K562 (cell line): ENCODE data around the gene DOCK4. TPM values are rescaled to one million over a fixed set of nuclear protein-coding genes. Genes with fewer than 3 reads are reported as not detected.

ENCODE experiments used
- ARHGAP35 ChIP-seq: fragments of 450-650 bp; IDR thresholded peaks from 2 replicates; pipeline ENCODE4 v1.6.1; 2018; ENCODE audit not compliant: partially characterized antibody
- ATF4 ChIP-seq: fragments of 450-650 bp; formaldehyde crosslinking; IDR thresholded peaks from 2 replicates; pipeline ENCODE4 v1.4.0; 2022; ENCODE audit warnings: mild to moderate bottlenecking, moderate library complexity
- CHD4 ChIP-seq: fragments of 200-600 bp; sonication (generic); IDR thresholded peaks from 3 replicates; pipeline ENCODE4 v1.6.1; 2012; ENCODE audit warnings: low read depth, mild to moderate bottlenecking, mixed read lengths, low read length, inconsistent platforms; ENCODE audit not compliant: insufficient read depth, insufficient replicate concordance, poor library complexity, severe bottlenecking
- HMG20B ChIP-seq: fragments of 250-450 bp; sonication (Bioruptor Pico); IDR thresholded peaks from 2 replicates; pipeline ENCODE4 v1.5.0; 2021; ENCODE audit warnings: mild to moderate bottlenecking
- ID3 ChIP-seq, 2 experiments: fragments of 250-450 bp in 1 of 2; fragments of 450-650 bp in 1 of 2; sonication (Bioruptor Pico) in 1 of 2; IDR thresholded peaks; 2 replicates each; pipeline versions ENCODE4 v1.6.1 to v1.8.0; 2016 to 2021; ENCODE audit warnings: mild to moderate bottlenecking in 2 of 2, moderate library complexity in 2 of 2, missing compliant biosample characterization in 1 of 2, missing genetic modification characterization in 1 of 2
- JUN ChIP-seq, 2 experiments: sonication (generic) in 1 of 2; formaldehyde crosslinking in 1 of 2; IDR thresholded peaks; 2 replicates each; pipeline versions ENCODE4 v1.6.1 to v1.8.0; 2012 to 2022; ENCODE audit warnings: borderline replicate concordance in 2 of 2, mild to moderate bottlenecking in 2 of 2, improper control_type of control experiment in 1 of 2, low read depth in 1 of 2, low read length in 1 of 2, missing genetic modification reagents in 1 of 2
- KHSRP ChIP-seq: fragments of 450-650 bp; IDR thresholded peaks from 2 replicates; pipeline ENCODE4 v1.6.1; 2017
- NEUROD1 ChIP-seq: fragments of 150-350 bp; IDR thresholded peaks from 2 replicates; pipeline ENCODE4 v1.6.1; 2014; ENCODE audit warnings: borderline replicate concordance, low read length, low read depth; ENCODE audit not compliant: partially characterized antibody
- PBX2 ChIP-seq, 2 experiments: IDR thresholded peaks in 1 of 2; conservative IDR thresholded peaks in 1 of 2; 2 replicates each; pipeline ENCODE4 v1.6.1; 2016; ENCODE audit warnings: low read depth in 2 of 2, mild to moderate bottlenecking in 1 of 2, missing compliant biosample characterization in 1 of 2, missing genetic modification characterization in 1 of 2, moderate library complexity in 1 of 2
- POLR3A ChIP-seq: IDR thresholded peaks from 2 replicates; pipeline ENCODE4 v1.6.1; 2011; ENCODE audit warnings: borderline replicate concordance, mild to moderate bottlenecking, moderate library complexity; ENCODE audit not compliant: insufficient read length, insufficient read depth; ENCODE audit errors: extremely low read depth
- RBM15 ChIP-seq: fragments of 200-400 bp; formaldehyde crosslinking; IDR thresholded peaks from 2 replicates; pipeline ENCODE4 v1.6.1; 2018; ENCODE audit warnings: mild to moderate bottlenecking, low read length, moderate library complexity; ENCODE audit not compliant: insufficient read depth
- ZMIZ1 ChIP-seq, 2 experiments: fragments of 150-350 bp in 1 of 2; IDR thresholded peaks; 2 replicates each; pipeline ENCODE4 v1.6.1; 2012 to 2016; ENCODE audit warnings: low read depth in 2 of 2, low read length in 2 of 2, mild to moderate bottlenecking in 1 of 2, moderate library complexity in 1 of 2
- ZNF133 ChIP-seq: fragments of 250-450 bp; sonication (Bioruptor Pico); IDR thresholded peaks from 2 replicates; pipeline ENCODE4 v1.4.0; 2020; ENCODE audit warnings: mild to moderate bottlenecking
- polyA plus RNA-seq, 8 experiments: library from polyadenylated mRNA; depleted of rRNA in 4 of 8; stranded (reverse) in 5 of 8; unstranded in 3 of 8; fragments of >200 nt; fragmentation: Nextera tagmentation in 2 of 8; fragmentation: Illumina TruSeq in 1 of 8; extraction: Ambion mirVana in 2 of 8; extraction: Trizol in 1 of 8; gene quantifications; 2 replicates each; pipeline versions ENCODE4 v1.2.1 to v1.2.3, GENCODE V29; 2011 to 2014; ENCODE audit warnings: inconsistent platforms in 1 of 8, missing spikeins in 1 of 8
- total RNA-seq, 7 experiments: library from RNA; depleted of rRNA in 6 of 7; stranded (reverse); fragments of >200 nt in 6 of 7; fragmentation: Illumina TruSeq in 2 of 7; extraction: Trizol in 2 of 7; gene quantifications; 2 replicates each; pipeline versions ENCODE4 v1.2.1 to v1.2.3, GENCODE V29; 2011 to 2021; ENCODE audit warnings: low replicate concordance in 1 of 7

DOCK4 gene
- total and polyA plus RNA-seq, 9 of the 15 experiments (the other 6 are each of a cell fraction or from before 2014, with no cell fraction given): 0.42 to 5.7 (median 2.3) TPM

GRCh38 chr7:112145206-112145605 is 61.0 kb downstream of the DOCK4 start (continued):
- no peak for TF ChIP-seq PBX2 (CRISPR knock-in tag; IDR thresholded peaks at IDR 0.05; ENCODE audit: low read depth)
- TF ChIP-seq PBX2 (tag; conservative IDR thresholded peaks at IDR 0.05; ENCODE audit: low read depth): no peak
- no peak for TF ChIP-seq ARHGAP35
- TF ChIP-seq ZMIZ1 (IDR thresholded peaks at IDR 0.05; ENCODE audit: low read depth in 2 of 2, low read length in 2 of 2): no peak
- TF ChIP-seq ZNF133: no peak
- no peak for TF ChIP-seq NEUROD1
- TF ChIP-seq HMG20B: no peak
- TF ChIP-seq POLR3A: no peak
- no peak for TF ChIP-seq CHD4
- no peak for TF ChIP-seq RBM15
- TF ChIP-seq ID3 (CRISPR knock-in tag; IDR thresholded peaks at IDR 0.05): no peak
- no peak for TF ChIP-seq ID3 (tag; IDR thresholded peaks at IDR 0.05)
- TF ChIP-seq JUN (IDR thresholded peaks at IDR 0.05; ENCODE audit: borderline replicate concordance, low read depth, low read length): no peak
- TF ChIP-seq JUN (CRISPR knock-in tag; IDR thresholded peaks at IDR 0.05; ENCODE audit: borderline replicate concordance): no peak
- no peak for TF ChIP-seq ATF4
- TF ChIP-seq KHSRP: no peak
